NCI-H2081 (cell line): ENCODE data around the gene DEXI.

ENCODE experiments used
- DNase-seq, 2 experiments: peaks; one replicate each; lab custom pipeline; 2025; lab: John Stamatoyannopoulos, UW

DEXI gene

DNA sequence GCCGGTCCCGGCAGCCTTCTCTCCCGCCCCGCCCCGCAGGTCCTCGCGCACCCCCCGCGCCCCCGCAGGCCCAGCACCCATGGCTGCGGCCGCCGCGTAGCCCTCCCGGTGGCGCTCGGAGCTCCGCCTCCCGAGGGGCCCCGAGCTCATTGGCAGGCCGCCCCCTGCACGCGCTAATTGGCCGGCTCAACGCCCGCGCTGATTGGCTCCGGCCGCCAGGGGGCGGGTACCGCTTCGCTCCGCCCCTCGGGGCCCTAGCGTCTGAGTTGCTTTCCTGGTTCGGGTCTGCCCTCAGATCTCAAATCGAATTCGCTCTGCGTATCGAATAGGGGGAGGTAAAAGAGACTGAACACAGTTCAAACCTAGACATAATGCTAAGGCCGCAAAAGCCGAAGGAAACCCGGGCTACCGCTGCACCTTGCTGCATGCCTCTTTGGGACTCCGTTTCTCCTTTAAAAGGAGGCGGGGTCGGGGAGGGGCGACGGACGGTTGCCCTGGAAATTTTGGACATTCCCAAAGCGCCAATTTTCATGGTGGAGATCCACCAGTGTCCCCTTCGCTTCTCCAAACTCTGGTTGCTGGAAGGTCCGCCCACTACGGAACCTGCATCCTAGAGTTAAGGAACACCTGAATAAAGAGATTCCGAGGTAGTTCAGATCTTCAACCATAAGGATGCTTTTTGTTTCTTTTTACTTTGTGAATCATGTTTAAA, at the start of gene DEXI:
TSS of gene DEXI (minus strand) at position 117 of the 712 bp plus-strand sequence. CDS start 463 bp downstream, outside the sequence.
- peak; percentile 90 to 92 for DNase-seq

DNA sequence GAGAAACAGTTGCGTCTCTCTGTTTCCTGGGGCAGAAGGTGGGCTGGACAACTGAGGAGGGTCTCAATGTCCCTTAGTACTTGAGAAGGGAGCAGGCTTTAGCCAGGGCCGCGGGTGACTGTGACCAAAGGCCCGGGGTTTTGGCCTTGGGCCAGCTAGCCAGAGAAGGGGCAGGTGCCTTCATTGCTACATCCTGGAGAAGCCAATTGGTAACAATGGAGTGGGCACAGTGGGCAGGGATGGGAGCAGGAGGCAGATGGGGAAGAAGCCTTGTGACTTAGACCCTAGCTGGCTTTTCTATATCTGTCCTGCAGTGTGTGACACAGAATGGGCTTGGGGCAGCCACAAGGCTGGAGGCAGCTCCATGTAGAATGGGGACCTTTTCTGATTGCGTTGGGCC, 48.1 kb upstream of the DEXI start:
- no peak for DNase-seq

DNA sequence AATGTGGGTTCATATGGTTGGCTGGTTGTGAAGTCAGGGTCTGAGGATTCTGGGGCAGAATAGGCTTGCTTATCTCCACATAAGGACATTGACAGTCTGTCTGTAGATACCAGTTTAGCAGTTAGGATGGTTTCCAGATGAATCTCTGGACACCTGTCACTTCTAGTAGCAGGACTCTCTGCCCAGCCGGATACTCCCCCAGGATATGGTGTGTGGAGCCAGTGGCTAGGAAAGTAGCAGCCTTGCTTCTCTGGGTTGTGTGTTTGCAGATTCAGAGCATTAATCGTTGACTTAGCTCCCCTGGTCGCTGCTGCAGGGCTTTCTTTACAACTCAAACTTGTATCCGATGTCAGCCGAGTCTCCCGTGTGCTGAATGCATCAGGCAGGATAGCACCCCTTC, 47.3 kb upstream of the DEXI start:
- no peak for DNase-seq

DNA sequence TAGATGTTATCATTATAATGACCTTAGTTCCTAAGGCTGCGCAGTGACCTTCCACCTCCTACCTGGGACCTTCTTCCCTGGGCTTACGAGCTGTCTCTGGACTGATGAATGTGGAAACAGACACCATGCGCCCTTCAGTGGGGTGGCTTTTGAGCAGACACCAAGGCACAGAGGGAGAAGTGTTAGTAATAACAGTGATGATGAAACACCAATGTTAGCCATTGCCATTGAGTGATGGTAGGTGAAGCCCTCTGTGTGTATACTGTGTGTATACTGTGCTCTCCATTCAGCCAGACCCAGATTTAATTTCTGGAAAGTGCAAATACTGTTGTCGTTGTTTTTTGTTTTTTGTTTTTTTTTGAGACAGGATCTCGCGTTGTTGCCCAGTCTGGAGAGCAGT, 46.6 kb upstream of the DEXI start:
- no peak for DNase-seq

DNA sequence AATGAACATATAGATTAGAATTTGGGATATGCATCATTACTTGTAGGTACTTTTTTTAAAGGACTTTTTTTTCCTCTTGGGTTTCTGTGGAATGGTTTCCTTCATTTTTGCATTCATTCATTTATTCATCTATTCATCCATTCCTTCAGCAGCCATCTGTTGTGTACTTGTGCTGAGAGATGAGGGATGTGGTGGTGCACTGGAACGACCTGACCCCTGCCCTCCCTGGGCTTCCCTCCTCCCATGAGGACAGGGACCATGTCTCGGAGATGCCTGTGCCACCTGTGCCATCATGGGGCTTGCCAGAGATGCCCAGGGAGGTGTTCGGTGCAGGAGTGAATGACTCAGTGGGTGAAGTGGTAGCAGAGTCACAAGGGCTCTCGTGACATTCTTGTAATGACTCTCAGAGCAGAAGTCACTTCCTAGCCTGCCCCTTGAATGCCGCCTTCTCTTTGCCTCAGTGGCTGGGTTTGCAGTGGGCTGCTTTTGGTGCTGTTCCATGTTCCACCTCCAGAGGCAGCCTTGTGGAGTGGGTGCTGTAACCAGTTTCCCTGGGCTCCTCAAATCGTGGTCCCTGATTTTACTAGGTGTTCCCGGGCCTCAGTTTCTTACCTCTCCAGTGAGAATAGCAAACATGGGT, 46.0 kb upstream of the DEXI start:
- no peak for DNase-seq

DNA sequence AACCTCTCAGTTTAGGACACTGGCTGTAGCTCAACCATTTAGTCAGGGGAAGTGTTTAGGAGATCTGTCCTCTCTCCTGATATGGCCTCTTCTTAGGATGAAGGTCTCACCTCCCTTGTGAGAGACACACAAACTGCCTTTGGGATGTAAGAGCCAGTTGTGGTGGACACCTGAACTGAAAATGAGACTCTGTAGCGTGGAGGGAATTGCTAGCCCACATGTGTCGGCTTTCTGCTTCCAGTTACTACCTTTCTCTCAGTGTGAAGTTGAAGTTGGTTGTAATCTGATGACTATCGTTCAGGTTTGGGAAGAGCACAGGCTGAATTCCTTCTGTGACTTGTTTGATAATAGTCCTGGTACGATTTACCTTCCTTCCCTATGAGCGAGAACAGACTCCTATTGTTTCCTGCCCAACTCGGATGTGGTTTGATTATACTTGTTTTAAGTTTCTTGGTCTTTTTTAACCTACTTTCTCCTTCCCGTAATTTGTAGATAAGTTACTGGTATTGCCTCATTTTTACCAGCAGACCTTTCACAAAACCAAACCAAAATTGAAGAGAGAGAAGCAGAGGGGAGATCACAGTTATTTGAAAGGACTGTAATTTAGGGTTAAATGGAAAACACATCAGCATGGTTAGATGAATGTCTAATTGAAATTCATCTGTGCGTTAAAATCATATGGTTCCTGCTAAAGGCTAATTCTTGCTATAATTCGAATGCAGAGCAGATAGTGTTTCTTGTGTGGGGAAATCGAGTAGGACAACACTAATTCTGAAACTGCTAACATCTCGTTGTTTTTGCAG, 45.3 kb upstream of the DEXI start:
- no peak for DNase-seq

DNA sequence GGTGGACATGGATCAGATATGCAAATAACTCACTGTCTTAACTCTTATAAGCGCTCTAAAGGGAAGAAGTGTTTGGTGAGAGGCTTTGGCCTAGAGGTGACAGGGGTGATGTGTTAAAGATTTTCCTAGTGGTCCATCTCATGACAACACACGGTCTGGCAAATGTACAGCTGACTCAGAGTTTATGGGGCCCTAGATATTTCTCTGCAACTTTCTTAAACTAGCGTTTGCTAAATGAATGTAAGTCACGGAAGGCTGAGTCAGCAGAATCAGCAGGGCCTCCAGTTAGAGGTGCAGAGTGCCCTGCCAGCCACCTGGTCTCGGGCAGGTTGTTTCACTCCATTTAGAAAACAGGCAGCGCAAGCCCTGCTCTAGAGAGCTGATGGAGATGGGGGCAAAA, 42.2 kb upstream of the DEXI start:
- DNase-seq: no peak

DNA sequence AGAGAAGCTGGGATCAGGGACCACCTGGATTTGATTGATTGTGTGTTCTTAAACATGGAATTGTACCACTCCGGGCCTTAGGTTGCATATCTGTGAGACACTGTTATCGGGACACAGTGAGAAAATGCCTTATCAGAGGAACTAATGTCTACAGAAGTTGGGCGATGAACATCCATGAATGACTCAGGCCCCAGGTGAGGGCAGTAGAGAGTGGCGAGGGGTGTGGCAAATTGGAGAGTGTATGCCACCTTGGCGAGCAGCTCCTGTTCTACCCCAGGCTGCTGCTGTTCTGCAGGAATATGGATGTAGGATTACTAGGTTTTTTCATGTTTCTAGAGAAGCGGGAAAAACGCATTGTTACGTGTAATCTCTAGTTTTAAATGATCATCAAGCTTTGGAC, 40.9 kb upstream of the DEXI start:
- no peak for DNase-seq

DNA sequence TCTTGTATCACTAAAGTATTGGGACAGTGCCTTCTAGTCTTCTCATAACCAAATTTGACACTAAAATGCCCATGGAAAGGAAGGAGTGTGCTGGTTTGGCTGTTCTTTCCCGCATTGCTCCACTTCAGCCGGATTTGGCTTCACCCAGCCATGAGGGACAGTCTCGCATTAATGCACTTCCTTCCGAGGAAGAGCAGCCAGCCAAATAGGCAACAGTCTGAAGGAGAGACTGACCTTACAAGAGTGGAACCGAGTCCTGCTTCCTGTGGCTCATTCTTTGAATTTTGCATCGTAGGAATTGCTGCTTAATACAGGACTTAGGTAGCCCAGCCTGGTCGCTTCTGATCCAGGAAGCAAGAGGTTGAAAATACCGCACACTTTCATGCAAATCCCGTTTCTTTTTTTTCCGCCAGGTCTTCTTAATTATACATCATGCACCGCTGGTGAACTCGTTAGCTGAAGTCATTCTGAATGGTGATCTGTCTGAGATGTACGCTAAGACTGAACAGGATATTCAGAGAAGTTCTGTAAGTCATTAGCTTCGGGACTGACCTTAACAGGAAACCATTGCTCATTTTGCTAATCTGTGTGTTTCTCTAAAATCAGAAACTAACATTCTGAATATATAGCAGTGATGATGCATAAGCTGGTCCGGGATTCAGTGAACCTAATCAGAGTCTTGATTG, 40.3 kb upstream of the DEXI start:
- no peak for DNase-seq

DNA sequence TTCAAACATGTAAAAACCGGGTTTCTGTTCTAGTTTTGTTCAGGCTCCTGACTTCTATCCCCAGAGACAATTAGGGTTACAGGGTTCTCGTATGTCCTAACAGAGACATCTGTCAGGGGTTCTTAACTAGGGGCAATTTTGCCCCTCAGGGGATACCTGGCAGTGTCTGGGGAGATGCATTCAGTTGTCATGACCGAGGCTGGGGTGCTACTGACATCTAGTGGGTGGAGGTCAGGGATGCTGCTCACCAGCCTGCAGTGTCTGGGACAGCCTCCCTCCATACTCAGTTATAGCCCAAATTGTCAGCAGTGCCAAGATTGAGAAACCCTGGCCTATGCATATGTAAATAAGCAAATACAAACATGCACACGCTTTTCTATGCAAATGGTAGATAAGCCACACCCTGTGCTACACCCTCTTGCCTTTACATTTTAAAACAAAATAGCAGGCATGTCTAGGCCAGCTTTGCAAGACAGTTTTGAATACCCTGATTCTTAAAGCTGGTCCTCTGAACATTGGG, 39.5 kb upstream of the DEXI start:
- peak in 1 of 2 experiments; percentile 12 for DNase-seq

DNA sequence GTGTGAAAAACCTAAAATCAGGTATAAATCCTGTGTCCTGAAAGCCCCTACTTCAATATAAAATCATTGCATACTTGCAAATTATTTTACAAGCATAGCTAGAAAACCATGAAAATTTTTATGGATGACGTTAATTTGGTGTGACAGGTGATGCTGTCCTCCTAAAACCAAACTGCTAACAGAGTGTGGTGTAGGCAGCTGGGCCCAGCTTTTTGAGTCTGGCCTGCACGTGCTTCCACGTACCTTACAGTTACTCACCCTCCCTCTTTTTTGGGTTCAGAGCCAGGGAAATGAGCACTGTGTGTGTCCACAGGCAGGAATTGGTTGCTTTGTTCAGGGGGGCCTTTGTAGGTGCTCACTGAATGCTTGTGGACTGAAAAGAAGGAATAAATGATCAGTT, 38.5 kb upstream of the DEXI start:
- no peak for DNase-seq

DNA sequence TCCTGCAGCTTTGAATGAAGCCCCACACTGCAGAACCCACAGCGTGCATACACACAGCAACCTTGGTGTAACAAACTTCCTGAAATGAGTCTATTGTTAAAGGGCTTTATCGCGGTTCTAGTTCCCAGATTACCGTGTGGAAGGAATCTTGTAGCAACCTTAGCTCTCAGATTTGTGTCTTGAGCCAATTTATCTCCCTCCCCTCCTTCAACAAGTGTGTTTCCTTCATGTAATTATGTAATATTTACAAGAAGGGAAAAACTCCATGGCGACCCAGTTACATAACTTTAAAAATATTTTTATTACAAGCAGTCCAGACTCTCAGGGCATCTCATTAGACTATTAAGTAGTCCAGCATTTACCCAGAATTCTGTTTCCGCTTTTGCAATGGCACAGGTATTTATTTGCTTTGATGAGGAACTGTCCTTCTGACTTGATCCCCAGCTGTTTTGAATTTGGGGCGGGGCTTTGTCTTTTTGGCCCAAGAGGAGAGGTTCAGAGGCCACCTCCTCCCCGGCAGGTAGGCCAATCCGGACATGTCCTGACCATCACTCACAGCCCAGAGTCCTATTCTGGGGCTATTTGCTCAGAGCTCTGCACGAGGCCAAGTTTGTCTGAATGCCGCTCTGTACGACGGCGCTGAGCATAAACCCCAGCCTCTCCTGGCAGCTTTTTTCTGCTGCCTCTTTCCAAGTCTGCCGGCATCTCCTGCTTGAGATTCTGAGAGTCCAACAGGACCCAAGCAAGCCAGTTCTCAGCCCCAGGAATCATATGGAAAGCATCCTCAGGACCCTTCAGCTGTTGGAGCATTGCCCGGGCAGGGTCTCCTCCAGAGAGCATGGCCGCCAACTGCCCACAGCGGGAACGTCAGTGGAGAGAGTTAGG, 37.7 kb upstream of the DEXI start:
- DNase-seq: no peak

DNA sequence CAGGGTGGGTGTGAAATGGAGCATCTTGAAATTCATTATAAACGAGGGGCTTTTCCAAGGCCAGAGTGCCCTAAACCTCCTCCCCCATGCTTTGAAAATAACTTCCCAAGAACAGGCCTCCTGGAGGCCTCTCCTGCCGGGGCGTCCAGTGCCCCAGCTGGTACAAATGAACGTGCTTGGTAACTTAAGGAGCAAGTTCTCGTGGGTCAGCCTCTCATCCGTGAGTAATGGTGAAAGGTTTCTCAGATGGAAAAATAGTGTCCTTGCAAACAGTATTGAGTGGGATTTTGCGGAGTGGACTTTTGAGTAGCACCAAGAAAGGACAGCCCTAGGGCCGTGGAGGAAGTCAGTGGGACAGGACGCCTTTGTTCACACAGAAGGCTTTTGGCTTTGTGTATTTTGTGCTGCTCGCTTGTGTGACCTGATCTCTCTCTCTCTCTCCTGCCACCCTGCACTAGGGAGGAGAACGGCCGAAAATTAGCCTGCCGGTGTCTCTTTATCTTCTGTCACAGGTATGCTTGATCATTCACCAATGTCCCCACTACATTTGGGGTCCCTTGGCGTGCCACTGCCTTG, 36.7 kb upstream of the DEXI start:
- DNase-seq: no peak

DNA sequence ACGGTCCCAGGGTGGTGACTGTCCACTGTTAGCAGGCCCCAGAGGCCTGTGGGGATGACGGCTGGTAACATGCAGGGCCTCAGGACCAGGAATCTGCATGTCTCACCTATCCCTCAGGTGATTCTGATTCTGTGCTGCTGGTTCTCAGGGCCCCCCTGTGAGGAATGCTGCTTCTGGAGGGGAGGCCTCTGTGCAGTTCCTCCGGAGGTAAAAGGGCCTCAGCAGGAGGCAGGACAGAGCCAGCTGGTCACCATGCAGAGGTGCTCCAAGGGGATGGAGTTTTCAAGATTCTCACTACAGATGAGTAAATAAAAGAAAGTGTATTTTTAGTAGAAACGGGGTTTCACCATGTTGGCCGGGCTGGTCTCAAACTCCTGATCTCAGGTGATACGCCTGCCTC, 35.9 kb upstream of the DEXI start:
- no peak for DNase-seq

DNA sequence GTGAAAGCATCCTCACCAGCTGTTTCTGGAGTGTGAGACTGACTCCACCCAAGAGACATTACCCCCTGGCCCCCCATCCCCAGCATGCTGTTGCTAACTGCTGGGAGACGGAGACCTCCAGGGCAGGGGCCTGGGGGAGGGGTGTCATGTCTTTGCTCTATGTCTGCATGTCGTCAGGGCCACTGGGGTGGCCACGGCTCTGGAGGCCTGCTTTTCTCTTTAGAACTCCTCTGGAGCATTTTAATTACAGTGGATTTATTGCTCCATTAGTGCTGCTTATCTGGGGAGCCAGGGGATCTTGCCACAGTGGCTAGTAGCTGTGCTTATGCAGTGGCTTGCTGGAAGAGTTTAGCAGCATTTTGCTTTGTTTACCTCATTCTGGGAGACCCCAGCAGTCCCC, 34.4 kb upstream of the DEXI start:
- no peak for DNase-seq

DNA sequence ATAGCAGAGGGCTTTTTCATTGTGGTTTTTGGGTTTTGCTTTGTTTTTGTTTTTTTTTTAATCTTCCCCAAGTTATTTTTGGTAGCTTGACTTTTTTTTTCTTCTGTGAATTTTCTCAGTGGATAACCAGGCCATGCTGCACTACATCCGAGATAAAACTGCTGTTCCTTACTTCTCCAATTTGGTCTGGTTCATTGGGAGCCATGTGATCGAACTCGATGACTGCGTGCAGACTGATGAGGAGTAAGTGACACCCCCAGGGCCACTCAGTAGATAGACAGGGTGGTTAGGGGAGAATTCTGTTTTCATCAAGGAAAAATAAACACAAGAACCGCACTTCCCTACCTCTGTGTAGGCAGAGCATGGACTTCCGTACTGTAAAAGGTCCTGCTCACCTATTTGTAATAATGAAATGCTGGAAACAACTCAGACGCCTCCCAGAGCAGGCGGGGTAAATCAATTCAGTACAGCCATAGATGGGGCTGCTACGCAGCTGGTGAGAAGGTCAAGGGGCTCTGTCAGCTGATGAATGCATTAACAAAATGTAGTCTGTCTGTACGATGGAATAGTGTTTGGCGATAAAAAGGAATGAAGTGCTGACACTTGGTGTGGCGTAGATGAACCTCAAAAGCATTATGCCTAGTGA, 30.7 kb upstream of the DEXI start:
- DNase-seq: no peak

DNA sequence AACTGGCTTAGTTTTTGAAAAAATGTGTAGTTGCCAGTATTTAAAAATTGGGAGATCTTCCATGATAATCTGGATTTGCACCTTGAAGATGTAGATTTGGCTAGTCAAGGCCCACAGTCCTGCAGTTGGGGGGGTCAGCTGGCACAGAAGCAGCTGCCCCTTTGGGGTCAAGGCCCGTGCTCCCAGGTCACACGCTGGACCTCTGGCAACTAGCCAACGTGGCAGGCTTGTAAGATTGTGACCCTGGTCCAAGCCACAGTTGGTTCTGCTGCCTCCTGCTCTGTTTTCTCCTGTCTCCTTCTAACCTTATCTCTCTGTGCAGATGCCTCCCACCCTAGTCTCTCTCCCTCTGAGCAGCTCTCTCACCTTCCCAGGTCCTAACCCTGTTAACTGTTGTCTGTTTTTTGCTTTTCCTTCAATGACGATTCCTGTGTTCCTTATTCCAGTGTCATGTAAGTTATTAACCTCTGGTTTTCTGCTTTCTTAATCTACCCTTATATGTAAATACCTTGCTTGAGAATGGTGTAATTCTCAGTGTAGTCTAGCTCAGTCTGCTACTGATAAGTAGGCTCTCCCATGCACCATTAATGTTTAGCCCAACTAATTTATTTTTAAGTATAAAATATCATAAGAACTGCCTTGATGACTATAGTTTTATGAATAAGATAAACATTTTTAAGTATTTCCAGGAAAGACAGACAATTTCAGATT, 30.0 kb upstream of the DEXI start:
- no peak for DNase-seq

DNA sequence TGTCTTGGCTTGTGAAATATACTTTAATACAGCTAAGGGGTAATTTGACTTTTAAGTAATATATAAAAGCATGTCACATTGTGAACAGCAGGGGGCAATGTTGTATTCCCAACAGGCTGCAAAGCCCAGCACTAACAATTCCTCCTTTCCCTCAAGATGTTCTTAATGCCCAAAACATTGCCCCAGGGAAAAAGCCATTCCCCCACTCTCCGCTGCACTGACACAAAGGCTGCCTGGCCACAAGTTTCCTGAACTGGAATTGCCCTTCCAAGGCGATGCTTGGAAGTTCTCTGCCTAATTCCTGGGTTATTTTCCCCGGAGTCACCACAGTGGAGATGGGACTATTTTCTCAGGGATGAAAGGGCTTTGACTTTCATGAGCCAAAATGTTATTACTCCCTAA, 29.3 kb upstream of the DEXI start:
- peak; percentile 67 for DNase-seq

DNA sequence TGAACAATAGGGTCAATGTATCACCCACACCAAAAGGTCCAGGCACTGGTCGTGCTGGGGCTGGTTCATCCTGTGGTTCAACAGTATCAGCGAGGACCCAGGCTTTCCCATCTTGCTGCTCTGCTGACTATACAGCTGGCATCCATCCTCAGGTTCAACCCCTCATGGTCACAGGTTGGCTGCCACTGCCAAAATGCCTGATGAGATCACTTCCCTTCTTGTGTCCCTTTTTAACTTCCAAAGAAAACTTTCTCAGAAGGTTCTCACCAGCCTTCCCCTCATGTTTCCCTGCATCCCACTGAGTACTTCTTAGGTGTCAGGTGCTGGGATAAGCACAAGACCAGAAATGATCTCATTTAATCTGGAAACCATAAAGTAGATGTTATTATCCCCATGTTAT, 27.8 kb upstream of the DEXI start:
- DNase-seq: no peak

DNA sequence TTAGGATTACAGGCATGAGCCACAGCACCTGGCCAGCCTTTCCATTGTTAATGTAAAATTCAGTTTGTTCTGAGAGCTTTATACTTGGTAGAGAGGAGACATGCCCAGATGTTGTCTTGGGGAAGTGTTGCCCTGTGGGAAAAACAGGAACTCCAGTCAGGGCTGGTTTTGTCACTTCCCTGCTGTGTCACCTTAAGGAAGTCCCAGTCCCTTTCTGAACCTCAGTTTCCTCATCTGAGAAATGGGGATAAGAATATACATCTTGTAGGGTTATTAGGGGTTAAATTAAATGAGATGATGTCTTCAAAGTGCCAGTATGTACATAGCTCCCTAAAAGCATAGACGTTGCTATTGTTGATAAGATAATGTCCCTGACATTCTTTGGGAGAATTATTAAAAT, 27.3 kb upstream of the DEXI start:
- DNase-seq: no peak
